HG03095 (cell line): Measurements from ENCODE around the gene GOLGA8N.

ENCODE experiments used
- ATAC-seq: cut with Tn5 transposase; IDR thresholded peaks from one replicate; pipeline ENCODE4 v1.9.1; 2021; ENCODE audit warnings: moderate library complexity; ENCODE audit not compliant: unreplicated experiment

GOLGA8N gene

GRCh38 chr15:32649342-32649741, 56.1 kb downstream of the GOLGA8N start:
- ATAC-seq = no peak

- ATAC-seq = peak; percentile 68
Observed at GRCh38 chr15:32651229-32651837, 58.1 kb downstream of the GOLGA8N start.

DNA sequence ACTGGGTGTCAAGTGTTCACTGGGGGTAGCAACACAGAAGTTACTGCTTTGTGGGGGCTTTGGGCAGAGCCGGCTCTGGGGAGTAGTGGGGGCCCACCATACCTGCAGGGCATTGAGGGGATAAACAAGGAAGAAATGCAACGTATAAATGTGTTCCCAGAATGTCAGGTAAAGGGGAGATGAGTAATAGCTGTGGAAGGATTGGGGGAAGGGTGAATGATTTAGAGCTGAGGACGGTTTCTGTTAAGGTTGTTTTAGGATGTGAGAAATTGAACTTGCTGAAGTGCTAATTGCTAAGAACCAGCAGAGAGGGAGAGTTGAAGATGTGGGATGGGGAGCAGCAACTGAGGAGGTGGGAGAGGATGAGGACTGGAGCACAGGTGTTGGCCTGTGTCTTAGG, 58.9 kb downstream of the GOLGA8N start:
- no peak for ATAC-seq

DNA sequence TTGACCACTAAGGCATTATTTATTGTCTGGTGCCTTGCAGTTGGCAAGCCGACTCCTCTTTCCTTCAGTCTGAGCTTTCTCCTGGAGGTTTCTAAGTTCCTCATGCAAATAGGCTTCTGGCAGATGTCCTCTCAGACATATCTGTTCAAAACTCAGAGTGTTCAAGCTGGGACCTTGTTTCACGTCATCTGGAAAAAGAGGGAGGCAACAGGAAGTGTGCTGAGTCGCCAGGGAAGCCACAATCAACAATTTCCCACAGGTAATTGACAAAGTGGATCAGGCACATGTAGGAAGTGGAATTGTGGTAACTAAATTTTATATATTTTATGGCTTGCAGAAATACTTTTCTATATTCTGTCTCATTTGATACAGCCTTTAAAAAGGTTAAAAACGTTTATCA, 62.8 kb downstream of the GOLGA8N start:
- no peak for ATAC-seq

GRCh38 chr15:32656496-32656895, 63.2 kb downstream of the GOLGA8N start:
- no peak for ATAC-seq
